ACHN (cell line): ENCODE data around the gene SLC16A3.

Experiments used
- DNase-seq: peaks from one replicate; pipeline ENCODE4 v3.0.0-alpha.2; 2015
- in situ Hi-C: cut with HindIII; loops from 2 replicates; pipeline ENCODE4 v1.10.0; 2017; ENCODE audit warnings: low sequenced_read_pairs, low pct_ligation_motif_present, low pct_unique_long_range_greater_than_20kb

SLC16A3 gene

DNA sequence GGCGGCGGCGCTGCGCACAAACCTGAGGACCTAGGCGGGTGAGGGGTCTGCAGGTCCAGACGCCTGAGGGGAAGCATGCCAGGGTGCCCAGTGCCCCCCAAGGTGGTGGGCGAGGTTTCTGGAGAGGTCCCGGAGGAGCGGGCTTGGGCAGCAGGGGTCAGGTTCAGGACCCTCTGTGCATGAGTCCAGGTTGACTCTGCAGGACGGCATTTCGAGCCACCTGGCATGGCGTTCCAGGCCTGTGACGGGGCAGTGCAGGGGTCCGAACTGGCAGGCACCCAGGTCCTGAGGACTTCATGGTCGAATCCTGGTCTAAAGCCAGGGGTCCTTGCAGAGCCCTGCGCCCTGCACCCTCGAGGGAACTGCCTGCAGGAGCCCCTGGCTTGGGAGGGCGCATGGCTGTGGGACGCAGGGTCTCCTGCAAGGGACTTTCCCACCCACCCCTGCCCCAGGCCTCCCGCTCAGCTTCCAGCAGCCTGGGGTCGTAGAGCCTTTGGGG is 3.5 kb downstream of the SLC16A3 start:
- in situ Hi-C loops = no loop called here

DNA sequence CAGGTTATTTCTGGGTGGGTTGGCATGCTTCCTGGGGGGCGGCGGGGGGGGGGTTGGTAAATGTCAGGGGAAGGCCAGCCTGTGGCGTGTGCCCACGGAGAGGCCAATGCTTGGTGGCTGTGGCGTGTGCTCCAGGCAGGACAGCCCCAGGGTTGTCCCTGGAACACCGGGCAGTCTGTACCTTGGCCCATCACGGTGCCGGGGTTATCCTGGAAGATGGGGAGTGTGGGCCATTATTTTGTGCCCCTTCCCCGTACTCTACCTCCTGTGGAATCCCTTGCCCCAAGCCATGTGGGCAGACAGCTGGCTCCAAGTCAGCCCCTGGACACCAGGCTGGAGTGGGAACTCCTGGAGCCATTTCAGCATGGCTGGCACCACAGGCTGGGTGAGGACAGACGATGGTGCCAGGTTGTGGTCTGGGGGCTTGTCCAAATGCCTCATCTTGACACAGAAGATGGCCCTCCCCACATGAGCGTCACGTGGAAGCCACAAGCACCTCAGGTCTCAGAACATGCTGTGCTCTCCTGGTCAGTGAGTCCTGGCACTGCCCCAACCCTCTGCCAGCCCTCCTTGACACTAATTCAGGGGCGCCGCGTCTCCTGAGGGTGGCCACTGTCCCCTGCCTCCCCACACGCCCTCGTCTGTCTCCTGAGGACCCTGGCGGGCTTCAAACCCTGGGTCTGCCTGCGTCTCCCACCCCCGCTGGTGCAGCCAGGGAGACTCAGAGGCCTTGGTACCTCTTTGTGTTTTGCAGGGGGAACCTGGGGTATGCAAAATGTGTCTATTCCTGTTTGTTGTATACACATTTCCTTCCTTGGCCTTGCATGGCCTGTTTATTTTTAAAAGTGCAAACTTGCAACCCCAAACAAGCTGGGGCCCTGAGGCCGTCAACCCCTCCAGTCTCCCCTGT is 4.3 kb downstream of the SLC16A3 start:
- in situ Hi-C loops = no loop called here
- no peak for DNase-seq

More for the DNA sequence above, 3.5 kb downstream of the SLC16A3 start:
- DNase-seq = no peak

DNA sequence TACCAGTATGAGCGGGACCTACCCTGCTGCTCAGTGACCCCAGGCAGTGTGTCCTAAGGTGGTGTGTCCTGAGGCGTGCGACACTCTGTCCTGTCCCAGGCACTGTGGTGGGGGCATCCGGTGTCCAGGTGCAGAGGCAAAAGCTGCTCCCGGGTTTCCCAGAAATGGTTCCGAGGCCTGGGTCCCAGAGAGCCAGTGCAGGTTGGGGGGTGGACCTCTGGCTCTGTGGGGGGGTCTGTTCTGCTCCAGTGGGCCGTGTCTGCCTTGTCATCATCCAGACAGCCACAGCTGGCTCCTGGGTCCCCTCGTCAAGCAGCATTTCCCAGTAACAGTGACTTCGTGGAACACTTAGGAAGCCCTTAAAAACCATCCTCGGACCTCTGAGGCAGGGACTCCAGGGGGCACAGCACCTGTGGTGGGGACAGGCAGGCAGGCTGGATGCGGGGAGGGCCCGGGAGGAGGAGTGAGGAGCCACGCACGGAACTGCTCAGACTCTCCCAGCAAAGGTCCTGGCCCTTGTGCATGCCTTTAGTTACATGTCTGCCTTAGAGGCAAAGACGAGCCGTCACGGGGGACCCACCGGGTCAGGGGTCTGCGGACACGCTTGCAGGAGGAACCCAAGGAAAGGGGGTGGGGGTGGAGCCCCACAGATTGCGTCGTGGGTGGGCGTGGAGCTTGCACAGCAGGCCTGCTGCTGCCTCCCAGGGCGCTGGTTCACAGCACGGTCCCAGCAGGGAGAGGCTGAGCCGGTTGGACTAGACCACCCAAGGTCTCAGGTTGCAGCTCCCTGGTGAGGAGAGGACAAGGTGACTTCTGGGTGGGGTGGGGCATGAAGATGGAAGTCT is 5.6 kb downstream of the SLC16A3 start:
- DNase-seq = no peak
- in situ Hi-C loops = no loop called here

DNA sequence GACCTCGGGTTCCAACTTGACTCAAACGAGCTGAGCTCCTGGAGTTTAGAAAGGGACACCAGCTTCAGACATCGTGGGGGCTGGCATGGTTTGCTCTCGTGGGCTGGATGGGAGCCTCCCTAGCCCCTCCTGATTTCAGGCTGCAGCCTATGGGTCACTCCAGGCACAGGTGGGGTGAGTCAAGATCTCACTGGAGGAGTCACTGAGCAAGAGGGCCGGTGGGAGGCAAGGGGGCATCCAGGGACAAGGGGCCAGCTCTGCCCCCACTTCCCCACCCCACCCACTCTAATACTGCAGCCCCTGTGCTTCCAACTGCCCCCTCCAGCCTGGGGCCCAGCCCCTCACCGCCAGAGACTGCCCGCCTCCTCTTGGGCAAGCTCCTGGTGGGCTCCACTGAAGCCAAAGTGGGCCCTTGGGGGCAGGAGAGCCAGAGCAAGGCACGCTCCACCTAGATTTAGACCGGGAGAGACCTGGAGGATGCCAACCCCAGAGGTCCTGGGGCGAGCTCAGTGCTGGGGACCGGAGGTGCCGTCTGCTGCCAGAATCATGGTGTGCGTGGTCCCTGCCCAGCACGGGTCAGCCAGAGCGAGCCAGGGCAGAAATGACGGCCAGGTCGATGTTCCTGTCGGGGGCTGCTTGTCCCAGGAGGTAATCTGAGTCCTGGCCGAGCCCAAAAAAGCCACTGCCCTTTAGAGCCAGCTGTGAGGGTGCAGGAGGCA is 6.4 kb downstream of the SLC16A3 start:
- in situ Hi-C loops = no loop called here
- no peak for DNase-seq

DNA sequence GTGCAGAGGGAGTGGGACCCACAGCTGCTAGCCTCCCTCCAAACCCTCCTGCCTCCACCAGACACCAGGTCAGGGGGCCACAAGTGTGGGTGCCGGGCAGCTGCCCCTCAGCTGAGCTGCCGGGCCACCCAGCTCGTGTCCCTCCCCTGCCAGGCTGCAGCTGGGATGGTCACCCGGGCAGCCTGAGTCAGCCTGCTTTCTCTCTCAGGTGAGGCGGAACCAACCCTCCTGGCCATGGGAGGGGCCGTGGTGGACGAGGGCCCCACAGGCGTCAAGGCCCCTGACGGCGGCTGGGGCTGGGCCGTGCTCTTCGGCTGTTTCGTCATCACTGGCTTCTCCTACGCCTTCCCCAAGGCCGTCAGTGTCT is 6.9 kb downstream of the SLC16A3 start:
- in situ Hi-C loops = no loop called here

DNA sequence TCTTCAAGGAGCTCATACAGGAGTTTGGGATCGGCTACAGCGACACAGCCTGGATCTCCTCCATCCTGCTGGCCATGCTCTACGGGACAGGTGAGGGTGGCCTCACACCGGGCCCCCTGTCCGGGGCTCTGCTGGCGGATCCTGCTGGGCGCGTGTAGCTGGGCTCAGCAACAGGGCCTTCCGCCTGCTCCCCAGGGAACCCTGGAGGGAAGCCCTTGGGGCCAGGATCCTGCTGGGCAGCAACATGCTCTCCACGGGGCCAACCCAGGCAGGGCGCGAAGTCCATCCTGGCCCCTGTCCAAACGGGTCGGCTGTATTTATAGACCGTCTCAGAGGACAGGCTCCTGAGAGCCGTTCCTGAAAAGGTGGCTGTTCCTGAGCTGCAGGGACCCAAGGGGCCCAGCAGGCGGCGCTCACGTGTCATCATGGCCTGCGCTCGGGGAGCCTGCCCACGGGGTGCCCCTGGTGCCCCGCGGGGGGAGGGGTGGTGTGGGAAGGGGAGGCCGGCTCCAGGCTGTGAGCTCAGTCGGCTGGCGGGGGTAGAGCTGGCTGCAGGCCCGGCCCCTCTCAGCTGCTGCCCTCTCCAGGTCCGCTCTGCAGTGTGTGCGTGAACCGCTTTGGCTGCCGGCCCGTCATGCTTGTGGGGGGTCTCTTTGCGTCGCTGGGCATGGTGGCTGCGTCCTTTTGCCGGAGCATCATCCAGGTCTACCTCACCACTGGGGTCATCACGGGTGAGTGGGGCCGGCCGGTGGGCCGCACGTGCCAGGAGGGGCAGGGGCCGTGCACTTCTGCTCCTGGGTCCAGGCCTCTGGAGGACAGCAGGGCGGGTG is 7.5 kb downstream of the SLC16A3 start:
- DNase-seq = peak; percentile 70
- in situ Hi-C loops = no loop called here

More for the DNA sequence above, 6.9 kb downstream of the SLC16A3 start:
- DNase-seq = peak; percentile 27

- in situ Hi-C loops = no loop called here
- no peak for DNase-seq
These were observed 8.4 kb downstream of the SLC16A3 start for GRCh38 chr17:82237083-82237745.

- in situ Hi-C loops = no loop called here
- DNase-seq = no peak
These were observed 9.1 kb downstream of the SLC16A3 start for GRCh38 chr17:82237746-82238471.

DNA sequence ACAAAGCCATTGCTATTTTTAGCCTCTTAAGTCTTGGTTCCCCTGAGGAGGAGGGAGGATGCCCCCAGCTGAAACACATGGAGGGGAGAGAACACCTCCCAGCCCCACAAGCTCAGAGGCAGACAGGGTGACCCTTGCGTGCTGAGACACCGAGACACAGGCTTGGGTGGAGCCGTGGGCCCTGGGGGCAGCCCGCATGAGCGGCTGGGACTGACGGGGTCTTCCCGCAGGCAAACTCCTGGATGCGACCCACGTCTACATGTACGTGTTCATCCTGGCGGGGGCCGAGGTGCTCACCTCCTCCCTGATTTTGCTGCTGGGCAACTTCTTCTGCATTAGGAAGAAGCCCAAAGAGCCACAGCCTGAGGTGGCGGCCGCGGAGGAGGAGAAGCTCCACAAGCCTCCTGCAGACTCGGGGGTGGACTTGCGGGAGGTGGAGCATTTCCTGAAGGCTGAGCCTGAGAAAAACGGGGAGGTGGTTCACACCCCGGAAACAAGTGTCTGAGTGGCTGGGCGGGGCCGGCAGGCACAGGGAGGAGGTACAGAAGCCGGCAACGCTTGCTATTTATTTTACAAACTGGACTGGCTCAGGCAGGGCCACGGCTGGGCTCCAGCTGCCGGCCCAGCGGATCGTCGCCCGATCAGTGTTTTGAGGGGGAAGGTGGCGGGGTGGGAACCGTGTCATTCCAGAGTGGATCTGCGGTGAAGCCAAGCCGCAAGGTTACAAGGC is 9.8 kb downstream of the SLC16A3 start:
- DNase-seq = no peak
- in situ Hi-C loops = no loop called here

DNA sequence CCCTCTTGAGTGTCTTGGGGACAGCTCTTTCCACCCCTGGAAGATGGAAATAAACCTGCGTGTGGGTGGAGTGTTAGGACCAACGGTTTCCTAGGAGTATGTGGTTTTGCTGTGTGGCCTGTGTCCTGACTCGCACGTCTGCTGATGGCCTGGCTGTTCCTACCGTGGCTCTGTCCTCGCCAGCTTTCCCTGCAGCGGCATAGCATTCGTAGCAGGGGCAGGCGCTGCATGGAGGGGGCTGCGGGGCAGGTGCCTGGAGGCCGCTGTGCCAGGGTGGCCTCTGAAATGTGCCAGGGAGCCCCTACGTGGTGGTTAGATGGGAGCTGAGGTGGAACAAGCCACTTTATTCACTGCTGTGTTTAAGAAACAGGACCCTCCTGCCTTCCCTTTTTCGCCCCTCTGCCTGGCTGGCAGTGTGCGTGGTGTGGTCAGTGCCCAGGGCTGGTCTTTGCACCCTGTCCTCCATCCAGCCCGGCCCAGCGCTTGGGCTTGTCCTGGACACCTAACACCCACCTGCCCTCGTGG is 10.6 kb downstream of the SLC16A3 start:
- DNase-seq = no peak
- in situ Hi-C loops = no loop called here

DNA sequence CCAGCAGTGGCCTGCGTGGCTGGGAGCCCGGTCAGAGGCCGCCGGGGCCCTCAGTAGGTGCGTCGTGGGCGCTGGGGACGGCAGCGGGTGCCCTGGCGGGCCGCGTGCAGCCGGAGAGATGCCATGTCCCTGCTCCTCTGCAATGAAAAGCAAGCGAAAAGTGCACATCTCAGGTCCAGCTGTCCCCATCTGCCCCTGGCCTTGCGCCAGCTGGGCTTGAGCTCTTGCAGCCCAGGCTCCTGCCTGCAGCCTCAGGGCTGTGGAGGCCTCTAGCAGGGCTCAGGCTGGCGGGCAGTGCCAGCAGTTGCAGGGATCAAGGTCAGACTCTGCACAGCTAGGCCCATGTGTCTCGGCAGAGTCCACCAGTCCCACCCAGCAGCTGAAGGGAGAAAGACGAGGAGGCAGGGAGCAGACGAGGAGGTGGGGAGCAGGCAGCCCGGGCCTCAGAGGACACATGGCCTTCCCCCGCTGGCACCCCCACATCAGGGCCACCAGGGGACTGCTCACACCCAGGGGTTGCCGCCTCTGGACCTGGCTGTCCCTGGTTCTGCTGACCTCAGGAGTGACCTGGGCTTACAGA is 11.2 kb downstream of the SLC16A3 start:
- in situ Hi-C loops = no loop called here
- no peak for DNase-seq

GRCh38 chr17:82240506-82241182 is 11.8 kb downstream of the SLC16A3 start:
- no peak for DNase-seq
- in situ Hi-C loops = no loop called here

DNA sequence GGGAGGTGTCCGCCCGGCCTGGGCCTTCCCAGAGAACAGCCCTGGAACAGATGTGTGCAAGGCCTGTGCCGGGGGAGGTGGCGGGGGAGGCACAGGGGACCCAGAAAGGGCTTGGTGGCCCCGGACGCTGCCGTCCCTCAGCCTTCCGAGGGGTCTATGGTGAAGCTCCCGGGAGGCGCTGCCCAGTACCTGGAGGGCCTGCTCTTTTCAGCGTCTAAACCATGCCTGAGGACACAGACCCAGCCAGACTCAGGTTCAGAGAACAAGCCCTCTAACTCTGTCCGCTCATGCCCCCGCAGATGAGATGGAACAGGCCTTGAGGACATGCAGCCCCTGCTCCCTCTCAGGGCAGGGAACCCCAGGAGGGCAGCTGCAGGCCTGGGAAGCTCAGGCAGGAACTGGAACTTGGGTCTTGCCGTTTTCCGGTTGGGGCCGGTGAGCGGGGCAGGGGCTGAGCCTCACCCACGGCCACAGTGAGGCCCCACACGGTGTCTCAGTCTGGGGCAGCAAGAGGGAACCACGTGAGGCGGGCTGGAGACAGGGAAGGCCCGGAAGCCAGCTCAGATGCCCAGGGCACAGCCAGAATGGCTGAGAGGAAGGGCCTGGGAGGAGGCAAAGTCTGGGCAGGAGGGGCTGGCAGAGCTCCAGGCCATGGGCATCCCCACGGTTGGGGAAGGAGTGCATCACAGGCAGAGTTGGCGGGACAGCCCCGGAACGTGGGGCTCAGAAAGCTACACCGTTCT is 12.5 kb downstream of the SLC16A3 start:
- in situ Hi-C loops = no loop called here
- DNase-seq = no peak

GRCh38 chr17:82241926-82242697 is 13.3 kb downstream of the SLC16A3 start:
- no peak for DNase-seq
- in situ Hi-C loops = no loop called here
